ENCODE measurements around the gene GSX1. TPM values are rescaled to one million over a fixed set of nuclear protein-coding genes. Genes with fewer than 3 reads are reported as not detected.
"Not testable (repeated sequence)": the region's sequence is repeated elsewhere in the genome, so short reads cannot be mapped to it uniquely, and the experiment has no call there.

GSX1 gene
- total and polyA plus RNA-seq, 4 donors = not detected

DNA sequence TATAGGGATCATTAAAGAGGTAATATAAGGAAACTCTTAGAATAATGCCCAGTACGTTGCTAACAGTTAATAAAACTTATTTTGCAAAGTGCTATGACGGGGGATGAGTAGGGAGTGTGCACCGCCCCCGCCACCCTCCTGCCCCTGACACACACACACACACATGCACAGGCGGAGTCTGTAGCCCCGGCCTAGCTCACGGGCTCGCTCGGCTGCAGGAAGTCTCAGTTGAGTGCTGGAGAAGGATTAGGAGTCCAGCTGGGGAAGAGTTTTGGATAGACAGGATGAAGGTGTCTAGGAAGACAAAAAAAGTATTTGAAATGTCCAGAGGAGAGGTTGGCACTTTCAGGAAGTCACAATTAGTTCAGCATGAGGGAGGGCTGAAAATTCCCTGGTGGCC is 21.5 kb downstream of the GSX1 start:
- ATAC-seq (ENCODE audit: insufficient read depth, low FRiP score) = no peak
- no peak for DNase-seq
- WGBS, 2 donors = 76 to 78% methylated on average over 9 of the region's 9 CpGs
- Histone ChIP-seq H3K9me3 (ENCODE audit: control insufficient read depth in 4 of 4, insufficient read depth in 3 of 4, low read length in 3 of 4) (no peaks in the 10 kb centered on the region), H3K27me3 (ENCODE audit: control insufficient read depth in 3 of 3, insufficient read depth in 3 of 3, low read length in 2 of 3) (peaks cover 0 to 31% (median 9%) of the 10 kb centered on the region in 3 donors), H3K4me1 (ENCODE audit: control insufficient read depth in 5 of 5, insufficient read depth in 5 of 5, low read length in 5 of 5) (no peaks in the 10 kb centered on the region), H3K36me3 (ENCODE audit: control insufficient read depth in 4 of 4, insufficient read depth in 4 of 4, low read length in 4 of 4) (no peaks in the 10 kb centered on the region), H3K27ac (ENCODE audit: low read depth in 1 of 2, low read length in 1 of 2) (no peak overlapping the region), H3K9ac (ENCODE audit: insufficient read depth in 1 of 2, low read length in 2 of 2) (no peak overlapping the region), H3K4me3 (no peak overlapping the region)
- TF ChIP-seq, protein P1, sequence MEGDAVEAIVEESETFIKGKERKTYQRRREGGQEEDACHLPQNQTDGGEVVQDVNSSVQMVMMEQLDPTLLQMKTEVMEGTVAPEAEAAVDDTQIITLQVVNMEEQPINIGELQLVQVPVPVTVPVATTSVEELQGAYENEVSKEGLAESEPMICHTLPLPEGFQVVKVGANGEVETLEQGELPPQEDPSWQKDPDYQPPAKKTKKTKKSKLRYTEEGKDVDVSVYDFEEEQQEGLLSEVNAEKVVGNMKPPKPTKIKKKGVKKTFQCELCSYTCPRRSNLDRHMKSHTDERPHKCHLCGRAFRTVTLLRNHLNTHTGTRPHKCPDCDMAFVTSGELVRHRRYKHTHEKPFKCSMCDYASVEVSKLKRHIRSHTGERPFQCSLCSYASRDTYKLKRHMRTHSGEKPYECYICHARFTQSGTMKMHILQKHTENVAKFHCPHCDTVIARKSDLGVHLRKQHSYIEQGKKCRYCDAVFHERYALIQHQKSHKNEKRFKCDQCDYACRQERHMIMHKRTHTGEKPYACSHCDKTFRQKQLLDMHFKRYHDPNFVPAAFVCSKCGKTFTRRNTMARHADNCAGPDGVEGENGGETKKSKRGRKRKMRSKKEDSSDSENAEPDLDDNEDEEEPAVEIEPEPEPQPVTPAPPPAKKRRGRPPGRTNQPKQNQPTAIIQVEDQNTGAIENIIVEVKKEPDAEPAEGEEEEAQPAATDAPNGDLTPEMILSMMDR (IDR thresholded peaks at IDR 0.05; ENCODE audit: control extremely low read depth, extremely low read depth) = no peak

DNA sequence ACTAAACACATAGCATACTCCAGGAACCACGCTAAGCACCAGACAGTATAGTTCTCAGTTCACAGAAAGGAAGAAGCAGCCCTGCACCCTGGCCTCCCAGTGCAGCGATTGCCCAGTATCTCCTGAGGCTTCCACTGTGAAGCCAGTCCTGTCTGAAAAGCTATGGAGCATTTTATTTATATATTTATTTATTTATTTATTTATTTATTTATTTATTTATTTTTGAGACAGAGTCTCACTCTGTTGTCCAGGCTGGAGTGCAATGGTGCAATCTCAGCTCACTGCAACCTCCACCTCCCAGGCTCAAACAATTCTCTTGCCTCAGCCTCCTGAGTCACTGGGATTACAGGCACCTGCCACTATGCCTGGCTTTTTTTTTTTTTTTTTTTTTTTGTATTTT is 25.5 kb downstream of the GSX1 start:
- H3K4me1 ChIP-seq (ENCODE audit: control insufficient read depth in 5 of 5, insufficient read depth in 5 of 5, low read length in 5 of 5); ATAC-seq (ENCODE audit: insufficient read depth, low FRiP score); H3K9me3 ChIP-seq (ENCODE audit: control insufficient read depth in 4 of 4, insufficient read depth in 3 of 4, low read length in 3 of 4); DNase-seq; H3K4me3 ChIP-seq; H3K27ac ChIP-seq (ENCODE audit: low read depth in 1 of 2, low read length in 1 of 2); H3K9ac ChIP-seq (ENCODE audit: insufficient read depth in 1 of 2, low read length in 2 of 2); H3K36me3 ChIP-seq (ENCODE audit: control insufficient read depth in 4 of 4, insufficient read depth in 4 of 4, low read length in 4 of 4): not testable (repeated sequence)
- H3K27me3 ChIP-seq (ENCODE audit: control insufficient read depth in 3 of 3, insufficient read depth in 3 of 3, low read length in 2 of 3) = peaks cover 9 to 59% (median 25%) of the 10 kb centered on the region in 3 donors
- 84 to 97% methylated on average over 2 of the region's 2 CpGs for WGBS, 2 donors

DNA sequence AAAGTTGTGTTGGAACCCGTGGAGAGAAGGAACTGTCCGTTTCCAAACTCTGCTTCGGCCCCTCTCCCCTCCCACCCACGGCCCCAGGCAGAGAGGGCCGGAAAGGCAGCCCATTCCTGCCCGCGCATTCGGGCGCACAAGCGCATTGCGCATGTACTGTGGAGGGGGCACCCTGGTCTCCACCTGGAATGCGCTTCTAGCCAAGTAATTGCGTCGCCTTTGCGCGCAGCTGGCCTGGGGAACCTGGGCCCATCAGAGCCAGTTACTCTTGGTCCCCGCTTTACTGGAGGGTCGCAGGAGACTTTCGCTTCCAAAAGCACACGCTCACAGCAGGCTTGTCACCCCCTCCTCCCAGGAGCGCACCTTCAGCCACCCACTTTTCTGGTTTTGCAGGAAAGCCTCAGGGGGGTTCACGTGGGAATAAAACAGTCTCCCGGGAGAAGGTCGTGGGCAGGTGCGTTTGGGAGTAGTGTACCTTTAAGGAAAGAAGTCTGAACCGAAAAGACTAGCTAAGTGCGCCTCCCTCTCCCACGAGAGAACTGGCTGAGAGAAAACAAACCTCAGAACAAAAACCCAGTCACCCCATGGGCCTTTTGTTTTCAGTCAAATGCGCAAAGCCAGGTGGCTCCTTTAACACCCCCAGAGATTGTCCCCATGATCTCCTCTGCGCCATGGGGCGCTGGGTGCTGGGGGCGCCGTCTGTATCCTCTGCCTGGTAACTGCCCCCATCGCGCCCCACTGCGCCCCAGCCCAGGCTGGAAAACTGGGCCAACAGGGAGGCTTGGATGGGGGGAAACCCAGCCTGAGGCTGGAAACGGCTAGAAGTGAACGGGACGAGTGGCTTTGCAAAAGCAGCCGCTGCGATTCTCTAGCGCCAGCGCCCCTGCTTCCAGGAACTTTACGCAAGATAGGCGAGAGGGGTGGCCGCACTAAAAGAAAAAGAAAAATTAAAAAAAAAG is 28.5 kb downstream of the GSX1 start:
- no peak overlapping the region for H3K27ac ChIP-seq (ENCODE audit: low read depth in 1 of 2, low read length in 1 of 2)
- no peaks in the 10 kb centered on the region for H3K9me3 ChIP-seq (ENCODE audit: control insufficient read depth in 4 of 4, insufficient read depth in 3 of 4, low read length in 3 of 4)
- H3K4me3 ChIP-seq = no peak overlapping the region
- H3K27me3 ChIP-seq (ENCODE audit: control insufficient read depth in 3 of 3, insufficient read depth in 3 of 3, low read length in 2 of 3) = peaks cover 9 to 69% (median 48%) of the 10 kb centered on the region in 3 donors
- TF ChIP-seq, protein P1 (IDR thresholded peaks at IDR 0.05; ENCODE audit: control extremely low read depth, extremely low read depth) = no peak
- no peak overlapping the region for H3K9ac ChIP-seq (ENCODE audit: insufficient read depth in 1 of 2, low read length in 2 of 2)
- 2 to 3% methylated on average over 43 to 46 of the region's 46 CpGs for WGBS, 2 donors
- no peaks in the 10 kb centered on the region for H3K4me1 ChIP-seq (ENCODE audit: control insufficient read depth in 5 of 5, insufficient read depth in 5 of 5, low read length in 5 of 5)
- DNase-seq (no peak), ATAC-seq (ENCODE audit: insufficient read depth, low FRiP score) (no peak)
- H3K36me3 ChIP-seq (ENCODE audit: control insufficient read depth in 4 of 4, insufficient read depth in 4 of 4, low read length in 4 of 4) = no peaks in the 10 kb centered on the region

DNA sequence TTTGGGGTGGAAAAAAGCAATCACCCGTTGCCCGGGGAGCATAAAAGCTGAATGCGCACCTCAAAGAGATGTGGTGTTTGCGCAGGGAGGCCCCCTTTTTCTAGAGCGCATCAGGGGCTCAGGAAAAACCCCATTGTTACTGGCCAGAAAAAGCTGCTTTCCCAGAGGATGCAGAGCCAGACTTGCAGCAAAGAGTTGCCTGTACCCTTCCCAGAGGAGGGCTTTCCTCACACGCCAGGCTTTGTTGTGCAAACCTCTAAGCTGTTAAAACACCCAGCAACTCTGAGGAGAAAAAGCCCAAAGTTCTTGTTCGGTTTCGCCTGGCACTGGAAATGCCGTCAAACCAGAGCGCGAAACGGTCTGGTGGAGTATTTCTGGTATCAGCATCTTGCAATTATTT is 29.3 kb downstream of the GSX1 start:
- H3K36me3 ChIP-seq (ENCODE audit: control insufficient read depth in 4 of 4, insufficient read depth in 4 of 4, low read length in 4 of 4) = no peaks in the 10 kb centered on the region
- H3K4me3 ChIP-seq = no peak overlapping the region
- H3K9me3 ChIP-seq (ENCODE audit: control insufficient read depth in 4 of 4, insufficient read depth in 3 of 4, low read length in 3 of 4) = no peaks in the 10 kb centered on the region
- no peak overlapping the region for H3K9ac ChIP-seq (ENCODE audit: insufficient read depth in 1 of 2, low read length in 2 of 2)
- ATAC-seq (ENCODE audit: insufficient read depth, low FRiP score) = no peak
- DNase-seq = no peak
- TF ChIP-seq, protein P1 (IDR thresholded peaks at IDR 0.05; ENCODE audit: control extremely low read depth, extremely low read depth) = no peak
- WGBS, 2 donors = 3 to 6% methylated on average over 12 of the region's 12 CpGs
- peaks cover 9 to 65% (median 48%) of the 10 kb centered on the region in 3 donors for H3K27me3 ChIP-seq (ENCODE audit: control insufficient read depth in 3 of 3, insufficient read depth in 3 of 3, low read length in 2 of 3)
- H3K27ac ChIP-seq (ENCODE audit: low read depth in 1 of 2, low read length in 1 of 2) = no peak overlapping the region
- no peaks in the 10 kb centered on the region for H3K4me1 ChIP-seq (ENCODE audit: control insufficient read depth in 5 of 5, insufficient read depth in 5 of 5, low read length in 5 of 5)
